Mesenchymal stem cell (in vitro differentiated cells and primary cell): ENCODE data around the gene TRAF1.
A peak's percentile ranks its signal among the peaks of the same experiment; 100 is the strongest.

Experiments used
- DNase-seq: peaks from one replicate; pipeline ENCODE4 v3.0.0-alpha.2; 2013
- H2AFZ ChIP-seq: one replicate; pipeline ENCODE4 v1.6.1; 2013; ENCODE audit warnings: low read depth, mild to moderate bottlenecking, control low read depth, inconsistent platforms, low read length, moderate library complexity
- H2AK5ac ChIP-seq: 2 replicates; pipeline ENCODE4 v1.6.1; 2013; ENCODE audit warnings: low read length, moderate library complexity, mild to moderate bottlenecking, inconsistent platforms; ENCODE audit not compliant: severe bottlenecking
- H2BK120ac ChIP-seq: one replicate; pipeline ENCODE4 v1.6.1; 2013; ENCODE audit warnings: low read depth, mild to moderate bottlenecking, inconsistent platforms, low read length, moderate library complexity
- H2BK12ac ChIP-seq, 2 experiments: one replicate each; pipeline ENCODE4 v1.6.1; 2013; ENCODE audit warnings: inconsistent platforms in 2 of 2, low read length in 2 of 2, mild to moderate bottlenecking in 2 of 2, moderate library complexity in 2 of 2, control low read depth in 1 of 2
- H2BK15ac ChIP-seq: one replicate; pipeline ENCODE4 v1.6.1; 2013; ENCODE audit warnings: mild to moderate bottlenecking, low read depth, inconsistent platforms; ENCODE audit not compliant: poor library complexity, severe bottlenecking
- H2BK5ac ChIP-seq: 2 replicates; pipeline ENCODE4 v1.6.1; 2013; ENCODE audit warnings: low read depth, mild to moderate bottlenecking, low read length, control low read depth, inconsistent platforms; ENCODE audit not compliant: poor library complexity, severe bottlenecking
- H3K14ac ChIP-seq, 2 experiments: one replicate each; pipeline ENCODE4 v1.6.1; 2013; ENCODE audit warnings: inconsistent platforms in 2 of 2, low read length in 2 of 2, control low read depth in 1 of 2, mild to moderate bottlenecking in 1 of 2, moderate library complexity in 1 of 2
- H3K18ac ChIP-seq, 2 experiments: one replicate each; pipeline ENCODE4 v1.6.1; 2013; ENCODE audit warnings: inconsistent platforms in 2 of 2, low read length in 2 of 2, control low read depth in 1 of 2, low read depth in 1 of 2, mild to moderate bottlenecking in 1 of 2
- H3K23ac ChIP-seq, 2 experiments: one replicate each; pipeline ENCODE4 v1.6.1; 2013; ENCODE audit warnings: inconsistent platforms in 2 of 2, low read length in 2 of 2, mild to moderate bottlenecking in 2 of 2, moderate library complexity in 2 of 2, control low read depth in 1 of 2
- H3K27ac ChIP-seq: 2 replicates; pipeline ENCODE4 v1.5.1; 2013; ENCODE audit warnings: mild to moderate bottlenecking, moderate library complexity, low read length, control low read depth, inconsistent platforms; ENCODE audit not compliant: poor library complexity, severe bottlenecking
- H3K27me3 ChIP-seq, 2 experiments: 2 replicates each; pipeline versions ENCODE4 v1.6.1 to v1.7.0; 2013; ENCODE audit warnings: low read length in 2 of 2, mild to moderate bottlenecking in 2 of 2, moderate library complexity in 2 of 2, control low read depth in 1 of 2, inconsistent platforms in 1 of 2; ENCODE audit not compliant: control insufficient read depth in 1 of 2, insufficient read depth in 1 of 2
- H3K36me3 ChIP-seq, 2 experiments: 2 replicates each; pipeline versions ENCODE4 v1.6.1 to v1.7.0; 2013; ENCODE audit warnings: low read length in 2 of 2, control low read depth in 1 of 2, inconsistent platforms in 1 of 2, low read depth in 1 of 2, mild to moderate bottlenecking in 1 of 2; ENCODE audit not compliant: insufficient read depth in 2 of 2, control insufficient read depth in 1 of 2
- H3K4ac ChIP-seq, 2 experiments: one replicate each; pipeline ENCODE4 v1.6.1; 2013; ENCODE audit warnings: inconsistent platforms in 2 of 2, low read length in 2 of 2, mild to moderate bottlenecking in 2 of 2, moderate library complexity in 2 of 2, control low read depth in 1 of 2, low read depth in 1 of 2
- H3K4me1 ChIP-seq: 2 replicates; pipeline ENCODE4 v1.6.1; 2013; ENCODE audit warnings: low read depth, low read length, control low read depth; ENCODE audit not compliant: control insufficient read depth, insufficient read depth
- H3K4me2 ChIP-seq: 2 replicates; pipeline ENCODE4 v1.6.1; 2013; ENCODE audit warnings: low read length, mild to moderate bottlenecking, inconsistent platforms; ENCODE audit not compliant: poor library complexity, severe bottlenecking
- H3K4me3 ChIP-seq, 2 experiments: 2 replicates each; pipeline versions ENCODE4 v1.5.1 to v1.7.0; 2013; ENCODE audit warnings: low read length in 2 of 2, mild to moderate bottlenecking in 2 of 2, control low read depth in 1 of 2, low read depth in 1 of 2; ENCODE audit not compliant: insufficient read depth in 1 of 2
- H3K79me1 ChIP-seq: replicated peaks from 2 replicates; pipeline ENCODE4 v1.6.1; 2013; ENCODE audit warnings: mild to moderate bottlenecking, control low read depth, low read length, inconsistent platforms; ENCODE audit not compliant: poor library complexity, severe bottlenecking
- H3K9ac ChIP-seq: 2 replicates; pipeline ENCODE4 v1.7.0; 2013; ENCODE audit warnings: mild to moderate bottlenecking, low read length, moderate library complexity
- H3K9me3 ChIP-seq: 2 replicates; pipeline ENCODE4 v1.7.0; 2013; ENCODE audit warnings: mild to moderate bottlenecking, low read length; ENCODE audit not compliant: control insufficient read depth
- H4K8ac ChIP-seq: one replicate; pipeline ENCODE4 v1.6.1; 2013; ENCODE audit warnings: inconsistent platforms, mild to moderate bottlenecking, low read length, moderate library complexity
- H4K91ac ChIP-seq: one replicate; pipeline ENCODE4 v1.6.1; 2013; ENCODE audit warnings: mild to moderate bottlenecking, low read length, inconsistent platforms
- WGBS: methylation state at CpG from one replicate; pipeline ENCODE4 v1.1.7; 2013; ENCODE audit warnings: mixed read lengths; 5-methylcytosine and 5-hydroxymethylcytosine counted together

Gene TRAF1

DNA sequence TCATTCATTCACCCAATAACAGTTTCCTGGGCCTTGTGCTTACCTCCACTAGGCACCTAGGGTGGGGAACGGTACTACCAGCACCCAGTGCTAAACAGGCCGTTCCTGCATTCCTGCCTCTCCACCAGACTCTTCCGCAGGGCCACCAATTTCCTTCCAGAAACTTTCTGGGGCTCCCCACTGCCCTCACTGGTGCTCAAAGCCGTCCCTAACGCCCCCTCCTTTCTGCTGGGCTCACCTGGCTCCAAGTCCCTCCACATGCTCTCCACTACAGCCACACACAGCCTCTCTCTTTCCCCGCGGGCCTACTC lies 51.0 kb downstream of the TRAF1 start:
- Histone ChIP-seq H2BK5ac (no peak overlapping the region), H2BK15ac (no peak overlapping the region), H3K27ac (peak overlapping the region; percentile 4), H3K9me3 (no peaks in the 10 kb centered on the region), H3K9ac (peak overlapping the region; percentile 80), H3K4me1 (peaks cover 27% of the 10 kb centered on the region), H3K18ac (peak overlapping the region; percentile 54 to 90), H2AK5ac (peak overlapping the region; percentile 87), H3K14ac (no peak overlapping the region), H2BK120ac (no peak overlapping the region), H3K4me3 (peak overlapping the region in 1 of 2 experiments; percentile 82), H3K4ac (peak overlapping the region; percentile 9 to 77), H4K8ac (peak overlapping the region; percentile 94), H2BK12ac (peak overlapping the region; percentile 29 to 73), H4K91ac (peak overlapping the region; percentile 44), H3K23ac (peak overlapping the region in 1 of 2 experiments; percentile 1), H2AFZ (no peak overlapping the region), H3K79me1 (no peaks in the 10 kb centered on the region), H3K4me2 (peak overlapping the region; percentile 41), H3K36me3 (peaks cover 3 to 16% of the 10 kb centered on the region in 2 experiments), H3K27me3 (peaks cover 5 to 23% of the 10 kb centered on the region in 2 experiments)
- WGBS = 68% methylated on average over 5 of the region's 7 CpGs
- no peak for DNase-seq

DNA sequence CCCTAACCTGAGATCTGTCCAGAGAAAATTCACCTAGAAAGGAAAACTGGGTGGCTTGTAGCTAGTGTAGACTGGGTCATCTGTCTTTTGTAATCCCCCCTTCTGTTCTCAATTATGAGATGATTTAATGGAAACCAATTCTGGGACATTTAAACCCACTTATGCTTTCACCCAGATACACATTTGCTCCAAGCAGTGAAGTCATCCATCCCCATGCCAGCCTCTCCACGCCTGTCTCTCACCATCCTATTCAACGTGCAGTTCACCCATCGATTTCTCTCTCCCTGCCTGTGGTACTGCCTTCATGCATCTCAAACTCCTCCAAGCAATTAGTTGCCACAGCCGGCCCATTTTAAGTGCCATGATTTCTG lies 51.4 kb downstream of the TRAF1 start:
- peaks cover 7 to 16% of the 10 kb centered on the region in 2 experiments for H3K36me3 ChIP-seq
- H3K4me2 ChIP-seq = no peak overlapping the region
- no peak overlapping the region for H2BK5ac ChIP-seq
- no peak overlapping the region for H3K4me3 ChIP-seq
- peak overlapping the region in 1 of 2 experiments; percentile 77 for H3K4ac ChIP-seq
- no peaks in the 10 kb centered on the region for H3K9me3 ChIP-seq
- peak overlapping the region; percentile 87 for H2AK5ac ChIP-seq
- peak overlapping the region; percentile 13 for H2BK15ac ChIP-seq
- peak overlapping the region in 1 of 2 experiments; percentile 23 for H3K23ac ChIP-seq
- no peak overlapping the region for H3K18ac ChIP-seq
- DNase-seq = no peak
- peaks cover 27% of the 10 kb centered on the region for H3K4me1 ChIP-seq
- peak overlapping the region; percentile 2 for H3K27ac ChIP-seq
- peak overlapping the region; percentile 23 for H4K91ac ChIP-seq
- peak overlapping the region; percentile 51 for H4K8ac ChIP-seq
- H2AFZ ChIP-seq = no peak overlapping the region
- peaks cover 5 to 23% of the 10 kb centered on the region in 2 experiments for H3K27me3 ChIP-seq
- 91% methylated on average over 4 of the region's 4 CpGs for WGBS
- H3K9ac ChIP-seq = no peak overlapping the region
- H2BK12ac ChIP-seq = peak overlapping the region; percentile 29 to 49
- H3K14ac ChIP-seq = no peak overlapping the region
- no peaks in the 10 kb centered on the region for H3K79me1 ChIP-seq
- no peak overlapping the region for H2BK120ac ChIP-seq

GRCh38 chr9:120874226-120875194 lies 52.1 kb downstream of the TRAF1 start:
- no peak overlapping the region for H4K8ac ChIP-seq
- H3K18ac ChIP-seq = no peak overlapping the region
- H2BK5ac ChIP-seq = no peak overlapping the region
- peaks cover 10 to 16% of the 10 kb centered on the region in 2 experiments for H3K36me3 ChIP-seq
- no peak overlapping the region for H2BK12ac ChIP-seq
- H3K27me3 ChIP-seq = peaks cover 5 to 19% of the 10 kb centered on the region in 2 experiments
- no peak overlapping the region for H2AFZ ChIP-seq
- H2BK15ac ChIP-seq = no peak overlapping the region
- H3K23ac ChIP-seq = no peak overlapping the region
- H4K91ac ChIP-seq = no peak overlapping the region
- H3K4me2 ChIP-seq = no peak overlapping the region
- no peak overlapping the region for H3K4me3 ChIP-seq
- no peaks in the 10 kb centered on the region for H3K9me3 ChIP-seq
- peak overlapping the region; percentile 55 for H2AK5ac ChIP-seq
- H3K14ac ChIP-seq = no peak overlapping the region
- no peaks in the 10 kb centered on the region for H3K79me1 ChIP-seq
- no peak overlapping the region for H3K9ac ChIP-seq
- H2BK120ac ChIP-seq = no peak overlapping the region
- WGBS = 97% methylated on average over 9 of the region's 10 CpGs
- peaks cover 32% of the 10 kb centered on the region for H3K4me1 ChIP-seq
- no peak overlapping the region for H3K4ac ChIP-seq
- DNase-seq = no peak
- H3K27ac ChIP-seq = no peak overlapping the region

GRCh38 chr9:120873512-120873911 lies 53.1 kb downstream of the TRAF1 start:
- Histone ChIP-seq H2BK12ac (no peak overlapping the region), H3K23ac (no peak overlapping the region), H3K4ac (no peak overlapping the region), H2AK5ac (no peak overlapping the region), H2BK15ac (no peak overlapping the region), H3K4me3 (no peak overlapping the region), H4K91ac (no peak overlapping the region), H2AFZ (no peak overlapping the region), H3K4me1 (peaks cover 36% of the 10 kb centered on the region), H3K18ac (no peak overlapping the region), H2BK5ac (no peak overlapping the region), H3K27me3 (peaks cover 3 to 9% of the 10 kb centered on the region in 2 experiments), H3K79me1 (no peaks in the 10 kb centered on the region), H3K27ac (peak overlapping the region; percentile 18), H3K14ac (no peak overlapping the region), H3K9ac (no peak overlapping the region), H2BK120ac (no peak overlapping the region), H4K8ac (no peak overlapping the region), H3K4me2 (no peak overlapping the region), H3K36me3 (peaks cover 11 to 16% of the 10 kb centered on the region in 2 experiments), H3K9me3 (no peaks in the 10 kb centered on the region)
- whole genome bisulfite sequencing = 65% methylated on average over 4 of the region's 4 CpGs
- no peak for DNase-seq
